ENCODE measurements around the gene ITPR3.

DNA sequence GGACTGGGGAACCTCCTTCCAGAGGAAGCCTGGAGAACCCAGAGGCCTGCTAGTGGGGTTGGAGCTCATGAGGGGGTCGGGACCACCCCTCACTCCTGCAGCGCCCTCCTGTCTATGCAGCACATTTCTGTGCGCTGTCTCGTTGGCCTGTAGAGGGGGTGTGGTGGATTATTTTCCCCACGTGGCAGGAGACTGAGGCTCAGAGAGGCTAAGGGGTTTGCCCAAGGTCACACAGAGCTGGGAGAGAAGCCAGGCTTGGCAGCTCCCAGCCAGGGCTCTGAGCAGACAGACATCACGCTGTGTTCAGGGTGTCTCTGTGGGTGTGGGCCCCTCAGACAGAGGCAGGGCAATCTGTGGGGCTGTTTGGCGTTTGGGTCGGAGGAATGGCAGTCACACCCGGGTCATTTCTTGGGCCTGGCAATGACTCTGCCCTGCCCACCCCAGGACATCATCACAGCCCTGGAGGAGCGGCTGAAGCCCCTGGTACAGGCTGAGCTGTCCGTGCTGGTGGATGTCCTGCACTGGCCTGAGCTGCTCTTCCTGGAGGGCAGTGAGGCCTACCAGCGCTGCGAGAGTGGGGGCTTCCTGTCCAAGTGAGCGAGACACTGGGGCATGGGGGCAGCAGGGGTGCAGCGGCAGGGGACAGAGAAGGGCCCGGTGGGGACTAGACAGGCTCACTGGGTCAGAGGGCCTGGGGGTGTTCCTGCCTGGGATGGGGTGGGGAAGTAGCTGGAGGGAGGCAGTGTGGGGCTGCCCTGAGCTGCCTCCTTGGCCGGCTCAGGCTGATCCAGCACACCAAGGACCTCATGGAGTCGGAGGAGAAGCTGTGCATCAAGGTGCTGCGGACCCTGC is 62.7 kb downstream of the ITPR3 start:
- no peak for TF ChIP-seq POLR2A (IDR thresholded peaks at IDR 0.05)
- TF ChIP-seq, protein P1, sequence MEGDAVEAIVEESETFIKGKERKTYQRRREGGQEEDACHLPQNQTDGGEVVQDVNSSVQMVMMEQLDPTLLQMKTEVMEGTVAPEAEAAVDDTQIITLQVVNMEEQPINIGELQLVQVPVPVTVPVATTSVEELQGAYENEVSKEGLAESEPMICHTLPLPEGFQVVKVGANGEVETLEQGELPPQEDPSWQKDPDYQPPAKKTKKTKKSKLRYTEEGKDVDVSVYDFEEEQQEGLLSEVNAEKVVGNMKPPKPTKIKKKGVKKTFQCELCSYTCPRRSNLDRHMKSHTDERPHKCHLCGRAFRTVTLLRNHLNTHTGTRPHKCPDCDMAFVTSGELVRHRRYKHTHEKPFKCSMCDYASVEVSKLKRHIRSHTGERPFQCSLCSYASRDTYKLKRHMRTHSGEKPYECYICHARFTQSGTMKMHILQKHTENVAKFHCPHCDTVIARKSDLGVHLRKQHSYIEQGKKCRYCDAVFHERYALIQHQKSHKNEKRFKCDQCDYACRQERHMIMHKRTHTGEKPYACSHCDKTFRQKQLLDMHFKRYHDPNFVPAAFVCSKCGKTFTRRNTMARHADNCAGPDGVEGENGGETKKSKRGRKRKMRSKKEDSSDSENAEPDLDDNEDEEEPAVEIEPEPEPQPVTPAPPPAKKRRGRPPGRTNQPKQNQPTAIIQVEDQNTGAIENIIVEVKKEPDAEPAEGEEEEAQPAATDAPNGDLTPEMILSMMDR (IDR thresholded peaks at IDR 0.05), result no peak
- TF ChIP-seq EP300 (IDR thresholded peaks at IDR 0.05), result no peak
